Breast epithelium (tissue), 3 donors: ENCODE measurements around the gene MTREX.

Experiments used
- CTCF ChIP-seq, 3 donors: fragments of 450-650 bp; IDR thresholded peaks; one replicate each; pipeline ENCODE4 v1.5.1; 2016 to 2017; ENCODE audit warnings: antibody characterized with exemption in 3 of 3, mild to moderate bottlenecking in 3 of 3, moderate library complexity in 3 of 3
- POLR2A ChIP-seq: fragments of 450-650 bp; IDR thresholded peaks from one replicate; pipeline ENCODE4 v1.6.1; 2016; ENCODE audit warnings: antibody characterized with exemption, mild to moderate bottlenecking, moderate library complexity
- POLR2AphosphoS5 ChIP-seq, 3 donors: sonication (generic); formaldehyde crosslinking; IDR thresholded peaks; one replicate each; pipeline ENCODE4 v1.6.1; 2017; ENCODE audit warnings: antibody characterized with exemption in 3 of 3

- no peak for TF ChIP-seq POLR2AphosphoS5 (IDR thresholded peaks at IDR 0.05)
- no peak for TF ChIP-seq CTCF (IDR thresholded peaks at IDR 0.05)
- TF ChIP-seq POLR2A, result no peak
Measured at GRCh38 chr5:55316289-55316688, 8.5 kb downstream of the MTREX start.
